HG02759 (cell line): ENCODE data around the gene DNAH9.
"Not testable (repeated sequence)": the region's sequence is repeated elsewhere in the genome, so short reads cannot be mapped to it uniquely, and the experiment has no call there.

ENCODE experiments used
- ATAC-seq: cut with Tn5 transposase; IDR thresholded peaks from one replicate; pipeline ENCODE4 v1.9.1; 2021; ENCODE audit warnings: mild to moderate bottlenecking, moderate library complexity; ENCODE audit not compliant: unreplicated experiment

Gene DNAH9

DNA sequence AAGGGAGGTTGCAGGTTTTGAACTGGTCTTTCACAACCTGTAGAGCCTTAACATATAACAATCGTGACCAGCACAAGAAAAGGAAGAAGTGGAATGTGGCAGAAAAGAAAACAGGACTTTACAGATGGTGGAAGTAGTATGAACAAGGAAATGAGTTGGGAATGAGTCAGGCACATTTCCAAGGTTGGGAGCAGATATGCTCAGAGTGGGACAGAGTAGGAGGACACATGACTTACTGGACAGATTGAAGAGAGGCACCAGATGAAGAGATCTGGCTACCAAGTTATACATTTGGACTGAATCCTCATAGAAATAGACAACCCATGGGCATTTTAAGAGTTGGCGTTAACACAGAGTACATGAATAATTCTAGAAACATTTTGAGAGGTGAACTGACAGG, 303.7 kb downstream of the DNAH9 start:
- ATAC-seq = no peak

- ATAC-seq = no peak
These were observed 310.5 kb downstream of the DNAH9 start for GRCh38 chr17:11908711-11909146.

DNA sequence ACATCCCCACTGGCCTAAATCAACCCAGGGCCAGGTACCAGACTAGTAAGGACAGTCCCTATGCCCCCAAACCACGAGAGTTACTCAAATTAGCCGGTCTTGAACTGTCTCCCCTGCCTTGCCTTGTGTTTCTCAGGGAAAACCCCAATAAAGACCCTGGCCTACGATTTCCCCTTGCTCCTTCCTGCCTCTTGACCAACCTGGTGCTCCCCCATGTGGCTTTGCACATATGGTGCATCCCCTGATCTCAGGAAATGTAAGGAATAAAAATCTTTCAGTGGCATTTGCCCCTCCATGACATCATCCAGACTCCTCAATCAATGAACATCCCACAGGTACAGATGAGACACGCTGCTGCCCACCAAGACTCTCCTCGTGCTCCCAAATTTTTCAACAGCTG, 311.1 kb downstream of the DNAH9 start:
- no peak for ATAC-seq

DNA sequence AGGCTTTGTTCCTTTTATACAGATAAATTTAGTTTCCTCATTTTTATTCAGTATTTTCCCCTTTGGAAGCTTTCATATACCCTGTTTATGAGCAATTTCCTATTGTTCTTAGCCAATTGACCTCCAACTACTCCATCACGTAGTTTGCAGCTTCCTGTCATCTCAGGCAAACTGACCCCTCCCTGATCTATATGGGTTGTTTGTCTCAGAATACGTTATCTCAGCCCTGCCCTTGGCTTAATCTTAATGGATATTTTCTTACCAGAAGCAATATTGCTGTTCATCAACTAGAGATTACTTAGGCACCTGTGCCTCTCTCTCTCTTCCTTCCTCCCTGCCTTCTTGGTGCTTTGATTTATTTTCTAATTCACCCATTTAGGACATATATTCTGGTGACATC, 317.8 kb downstream of the DNAH9 start:
- ATAC-seq = no peak

DNA sequence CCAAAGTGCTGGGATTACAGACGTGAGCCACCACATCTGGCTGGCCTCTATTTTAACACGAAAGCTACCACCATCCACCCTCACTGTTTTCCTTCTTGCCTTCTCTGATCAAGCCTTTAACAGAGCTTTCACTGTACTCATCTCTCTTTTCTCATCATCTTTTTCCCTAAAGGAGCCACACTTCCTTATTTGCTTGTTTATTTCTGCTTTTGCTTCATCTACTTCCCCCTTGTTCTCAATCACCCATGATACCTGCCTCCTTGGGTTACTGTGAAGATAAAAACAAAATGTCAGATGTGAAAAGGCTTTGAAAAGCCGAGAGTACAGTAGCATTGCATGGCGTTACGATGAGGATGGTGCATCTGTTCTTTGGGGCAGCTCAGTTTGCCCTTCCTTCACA, 319.1 kb downstream of the DNAH9 start:
- no peak for ATAC-seq

GRCh38 chr17:11921296-11921695, 323.0 kb downstream of the DNAH9 start:
- ATAC-seq = no peak

- ATAC-seq = no peak
These were observed 324.4 kb downstream of the DNAH9 start for GRCh38 chr17:11922638-11923037.

GRCh38 chr17:11924076-11924475, 325.8 kb downstream of the DNAH9 start:
- ATAC-seq = no peak

GRCh38 chr17:11925262-11926021, 327.2 kb downstream of the DNAH9 start:
- ATAC-seq = no peak

DNA sequence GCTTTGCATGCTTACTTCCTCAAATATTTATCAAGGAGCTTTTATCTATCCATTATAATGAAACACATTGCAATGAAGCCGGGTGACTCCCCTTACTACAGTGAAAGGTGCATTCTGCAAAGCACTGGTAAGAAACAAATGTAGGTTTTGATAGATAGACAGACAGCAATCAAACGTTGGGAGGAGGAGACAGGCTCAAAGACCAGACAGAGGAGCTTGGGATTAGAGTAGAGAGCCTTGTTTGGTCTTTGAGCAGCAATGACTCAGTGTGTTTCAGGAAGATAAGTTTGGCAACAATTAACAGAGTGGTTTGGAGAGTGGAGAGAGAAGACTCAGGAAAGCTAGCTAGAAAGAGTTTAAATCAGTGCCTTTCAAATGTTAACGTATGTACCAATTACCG, 330.2 kb downstream of the DNAH9 start:
- no peak for ATAC-seq

DNA sequence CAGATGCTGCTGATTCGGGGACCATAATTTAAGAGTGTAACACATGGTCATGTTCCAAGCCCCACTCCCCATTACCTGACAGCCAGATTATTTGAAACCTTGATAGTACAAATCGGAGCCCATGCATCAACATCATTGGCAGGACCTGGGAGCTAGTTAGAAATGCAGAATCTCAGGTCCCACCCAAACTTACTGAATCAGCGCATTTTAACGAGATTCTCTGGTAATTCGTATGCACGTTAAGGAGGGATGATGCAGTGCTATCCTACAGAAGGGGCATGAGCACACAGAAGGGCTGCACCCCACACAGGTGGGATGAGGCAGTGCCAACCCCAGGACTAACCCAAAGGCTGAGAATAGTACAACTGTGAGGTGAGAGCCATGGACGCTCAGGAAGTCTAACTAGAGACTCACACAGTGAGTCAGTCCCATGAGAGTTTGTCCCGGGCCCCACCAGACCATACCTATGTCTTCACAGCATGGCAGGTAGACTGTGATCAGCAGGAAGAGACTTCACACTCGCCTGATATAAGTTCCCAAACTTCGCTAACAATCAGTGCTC, 334.1 kb downstream of the DNAH9 start:
- no peak for ATAC-seq

DNA sequence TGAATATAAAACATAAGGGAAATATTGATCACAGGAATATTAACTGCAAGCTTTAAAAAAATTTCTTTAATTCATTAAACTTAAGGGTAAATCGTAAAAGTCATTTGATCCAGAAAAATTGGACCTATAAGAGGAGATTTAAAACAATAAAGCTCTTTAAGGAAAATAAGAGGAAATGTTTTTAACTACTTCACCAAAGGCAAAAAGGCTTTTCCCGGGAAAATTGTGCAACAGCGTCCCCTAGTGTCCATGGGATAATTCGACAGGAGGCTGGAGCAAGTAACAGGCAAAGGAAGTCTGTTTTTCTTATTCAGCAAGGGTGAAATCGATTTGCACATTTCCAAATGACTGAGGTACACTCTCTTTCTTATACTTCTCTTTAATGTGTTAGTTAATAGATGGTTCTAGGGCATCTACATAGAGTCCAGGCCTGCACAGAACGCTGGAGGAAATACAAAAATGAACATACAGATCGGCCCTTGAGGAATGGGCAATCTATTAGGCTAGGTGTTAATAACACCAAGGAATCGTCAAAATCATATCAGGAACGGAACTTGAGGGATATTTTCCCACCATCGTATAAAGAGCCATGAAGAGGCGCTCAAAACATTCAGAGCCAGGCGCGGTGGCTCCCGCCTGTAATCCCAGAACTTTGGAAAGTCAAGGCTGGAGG, 337.6 kb downstream of the DNAH9 start:
- no peak for ATAC-seq

DNA sequence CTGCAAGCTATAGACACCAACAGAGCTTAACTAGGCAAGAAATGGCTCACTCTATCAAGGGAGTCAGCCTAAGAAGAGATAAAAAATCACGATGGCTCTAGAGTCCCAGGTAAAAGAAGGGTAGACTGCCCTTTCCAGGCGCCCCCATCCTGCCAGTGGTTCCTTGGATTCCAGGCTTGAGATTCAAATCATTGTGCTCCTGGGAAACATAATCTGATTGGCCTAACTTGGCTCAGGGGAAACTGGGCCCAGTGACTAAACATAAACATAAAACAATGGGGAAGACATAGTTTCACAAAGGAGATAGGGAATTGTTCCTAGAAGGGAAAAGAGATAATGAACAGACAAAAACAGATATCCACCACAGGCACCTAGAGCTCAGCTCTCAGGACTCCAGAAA, 342.6 kb downstream of the DNAH9 start:
- no peak for ATAC-seq

DNA sequence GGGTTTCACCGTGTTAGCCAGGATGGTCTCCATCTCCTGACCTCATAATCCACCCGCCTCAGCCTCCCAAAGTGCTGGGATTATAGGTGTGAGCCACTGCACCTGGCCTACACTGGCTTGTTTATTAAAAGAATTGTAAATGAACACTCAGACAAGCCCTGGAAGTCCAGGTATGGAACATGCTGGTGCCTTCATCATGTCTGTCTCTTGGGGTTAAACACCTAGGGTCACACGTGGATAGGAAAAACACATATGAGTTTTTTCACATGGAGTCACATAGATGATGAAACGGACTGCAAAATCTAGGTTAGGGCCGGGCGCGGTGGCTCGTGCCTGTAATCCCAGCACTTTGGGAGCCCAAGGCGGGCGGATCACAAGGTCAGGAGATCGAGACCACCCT, 344.8 kb downstream of the DNAH9 start:
- not testable (repeated sequence) for ATAC-seq

GRCh38 chr17:11943759-11944347, 345.6 kb downstream of the DNAH9 start:
- no peak for ATAC-seq

DNA sequence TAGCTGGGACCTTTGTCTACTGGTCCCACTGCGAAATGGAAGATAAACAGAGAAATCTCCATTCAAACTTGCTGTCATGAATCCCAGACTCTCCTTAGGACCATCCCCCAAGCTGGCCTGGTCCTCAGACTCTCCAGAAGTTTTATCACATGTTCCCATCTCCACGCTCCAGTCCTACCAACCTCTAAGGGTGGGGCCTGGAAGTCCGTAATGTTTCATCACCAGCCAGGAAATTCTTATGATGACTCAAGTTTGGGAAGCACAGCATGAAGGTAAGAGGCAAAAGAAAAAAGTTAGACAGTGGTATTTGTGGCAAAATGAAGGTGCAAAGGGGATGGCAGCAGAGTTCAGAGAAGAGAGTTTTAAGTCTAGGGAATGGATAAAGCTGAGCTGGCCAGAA, 346.3 kb downstream of the DNAH9 start:
- ATAC-seq = no peak

DNA sequence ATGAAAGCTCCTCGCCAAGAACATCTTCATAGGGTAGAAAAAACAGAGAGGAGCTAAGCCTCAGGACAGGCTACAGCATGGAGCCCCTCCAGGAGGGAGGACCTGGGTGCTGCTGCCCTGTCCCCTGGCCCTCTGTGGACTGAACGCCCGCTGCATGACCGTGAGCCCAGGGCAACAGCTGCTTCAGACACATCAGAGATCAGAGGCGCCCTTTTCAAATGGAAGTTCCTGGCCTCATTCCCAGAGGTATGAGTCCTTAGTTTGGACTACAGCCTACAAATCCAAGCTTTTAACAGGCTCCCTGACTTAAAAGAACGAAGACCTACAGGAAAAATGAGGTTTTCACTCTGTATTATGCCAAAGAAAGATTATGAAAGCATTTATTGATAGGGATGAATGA, 350.5 kb downstream of the DNAH9 start:
- ATAC-seq = no peak

- not testable (repeated sequence) for ATAC-seq
These were observed 351.3 kb downstream of the DNAH9 start for GRCh38 chr17:11949571-11949970.

DNA sequence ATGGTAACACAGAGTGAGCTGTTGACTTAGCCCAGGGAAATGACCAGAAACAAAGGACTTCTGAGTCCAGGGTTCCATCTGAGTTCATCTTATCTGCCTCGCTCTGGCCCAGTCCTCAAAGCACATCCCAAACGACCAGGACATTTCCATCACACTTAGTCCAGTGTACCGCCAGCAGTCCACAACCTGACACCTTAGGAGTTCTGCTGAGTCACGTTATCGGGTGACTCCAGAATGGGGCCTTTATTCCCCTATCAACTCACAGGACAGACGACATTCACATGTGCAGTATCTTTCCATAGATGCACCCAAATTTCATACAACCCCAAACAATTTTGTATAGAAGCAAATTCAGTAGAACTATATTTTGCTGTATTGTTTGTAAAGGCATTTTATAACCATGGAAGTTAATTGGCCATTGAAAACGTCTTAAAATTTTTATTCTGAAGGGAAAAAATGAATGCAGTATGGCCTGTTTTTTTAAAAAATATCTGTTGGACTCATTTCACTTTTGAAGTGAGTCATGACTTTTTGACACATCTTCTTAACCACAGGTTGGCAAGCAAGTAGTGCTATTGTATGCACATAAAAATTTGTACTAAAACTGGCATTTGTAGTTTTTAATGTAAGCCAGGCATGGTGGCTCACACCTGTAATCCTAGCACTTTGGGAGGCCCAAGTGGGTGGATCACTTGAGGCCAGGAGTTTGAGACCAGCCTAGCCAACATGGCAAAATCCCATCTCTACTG, 352.7 kb downstream of the DNAH9 start:
- ATAC-seq = no peak

DNA sequence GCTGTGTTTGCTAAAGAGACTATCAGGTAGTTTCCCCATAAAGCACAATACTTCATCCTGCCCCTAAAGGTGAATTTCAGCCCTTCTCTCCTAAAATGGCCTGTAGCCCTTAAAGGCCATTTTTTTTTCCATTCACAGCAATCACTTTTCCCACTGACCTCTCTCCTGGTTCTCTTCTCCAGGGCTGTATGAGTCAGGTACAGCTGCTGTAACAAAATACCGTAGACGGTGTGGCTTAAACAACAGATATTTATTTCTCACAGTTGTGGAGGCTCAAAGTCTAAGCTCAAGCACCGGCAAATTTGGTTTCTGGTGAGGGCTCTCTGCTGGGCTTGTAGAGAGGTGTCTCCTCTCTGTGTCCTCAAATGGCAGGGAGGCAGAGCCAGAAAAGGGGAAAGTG, 354.3 kb downstream of the DNAH9 start:
- ATAC-seq = no peak

DNA sequence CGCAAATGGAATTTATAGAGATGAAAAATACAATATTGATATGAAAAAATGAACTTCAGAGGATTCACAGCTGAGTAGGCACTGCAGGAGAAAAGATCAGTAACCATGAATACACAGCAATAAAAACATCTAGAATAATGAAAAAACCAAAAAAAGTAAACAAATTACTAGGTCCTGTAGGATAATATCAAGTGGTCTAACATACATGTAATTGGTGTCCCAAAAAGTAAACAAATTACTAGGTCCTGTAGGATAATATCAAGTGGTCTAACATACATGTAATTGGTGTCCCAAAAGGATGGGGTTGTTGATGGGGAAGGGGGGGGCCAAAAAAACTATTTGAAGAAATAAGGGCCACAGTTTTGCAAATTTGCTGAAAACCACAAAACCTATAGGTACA, 355.7 kb downstream of the DNAH9 start:
- ATAC-seq = no peak
